GM11168 (cell line): ENCODE results near the gene RPL9.
"Not testable (repeated sequence)": the region's sequence is repeated elsewhere in the genome, so short reads cannot be mapped to it uniquely, and the experiment has no call there.

ENCODE experiments used
- in situ Hi-C: fragments of 300-500 bp; cut with MboI; formaldehyde crosslinking; loops from one replicate; pipeline ENCODE4 v1.12.0; 2022; ENCODE audit warnings: low sequenced_read_pairs; ENCODE audit not compliant: unreplicated experiment

The RPL9 gene

DNA sequence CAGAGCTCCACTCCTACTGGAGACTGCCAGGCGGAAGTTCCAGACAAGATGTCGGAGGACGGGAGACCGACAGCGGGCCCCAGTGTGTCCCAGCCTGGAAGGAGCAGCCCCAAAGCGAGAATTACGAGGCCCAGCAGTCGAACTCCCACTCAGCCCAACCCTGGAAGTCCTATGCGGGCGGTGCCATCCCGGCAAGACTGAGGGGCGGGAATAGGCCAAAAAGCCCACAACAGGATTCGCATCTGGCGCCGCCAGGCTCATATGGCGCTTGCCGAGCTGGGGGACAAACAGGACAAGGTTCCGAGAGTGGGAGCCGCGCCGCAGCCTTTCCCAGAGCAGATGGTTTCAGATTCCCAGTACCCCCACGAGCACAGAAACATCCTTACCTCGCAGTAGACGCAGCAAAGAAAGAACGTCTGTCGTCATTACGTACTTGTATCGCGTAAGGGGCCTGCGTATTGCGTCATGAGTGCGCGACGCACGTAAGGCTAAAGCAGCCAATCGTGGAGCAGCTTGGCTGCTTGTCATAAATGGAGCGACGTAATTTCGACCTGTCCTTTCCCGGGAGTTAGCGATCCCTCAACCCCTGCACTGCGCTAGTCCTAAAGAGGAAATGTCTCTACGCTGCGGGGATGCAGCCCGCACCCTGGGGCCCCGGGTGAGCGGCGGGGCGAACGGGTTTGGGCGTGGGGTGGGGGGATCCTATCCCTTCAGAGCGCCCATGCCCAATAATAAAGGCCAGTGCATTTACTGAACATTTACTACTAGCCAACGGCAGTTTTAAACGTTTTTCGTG lies at the start of gene RPL9, which contains the start of gene LIAS:
TSS of gene RPL9 (minus strand) at position 418 of the 796 bp plus-strand sequence. CDS start 483 bp downstream, outside the sequence.
TSS of gene LIAS (plus strand) at position 552 of the 796 bp plus-strand sequence. CDS start at position 614, 62 bp downstream.
- in situ Hi-C loops: no loop called here

DNA sequence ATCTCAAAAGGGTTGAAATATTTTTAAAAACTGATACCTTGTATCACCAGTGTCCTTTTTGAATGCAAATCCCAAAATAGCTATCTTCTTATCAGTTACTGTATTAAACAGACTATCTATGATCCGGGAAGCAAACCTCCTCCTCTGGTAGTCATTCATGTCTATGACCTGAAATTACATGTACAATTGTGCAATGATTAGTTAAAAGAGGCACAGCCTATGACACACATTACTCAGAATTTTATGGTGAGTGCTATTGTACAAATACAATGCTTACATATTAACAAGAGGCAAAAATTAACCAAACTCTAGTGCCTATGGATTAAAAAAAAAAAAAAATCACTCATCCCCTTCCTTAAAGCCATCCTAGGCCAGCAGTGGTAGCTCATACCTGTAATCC lies 46.9 kb upstream of the RPL9 start:
- in situ Hi-C loops: no loop called here

DNA sequence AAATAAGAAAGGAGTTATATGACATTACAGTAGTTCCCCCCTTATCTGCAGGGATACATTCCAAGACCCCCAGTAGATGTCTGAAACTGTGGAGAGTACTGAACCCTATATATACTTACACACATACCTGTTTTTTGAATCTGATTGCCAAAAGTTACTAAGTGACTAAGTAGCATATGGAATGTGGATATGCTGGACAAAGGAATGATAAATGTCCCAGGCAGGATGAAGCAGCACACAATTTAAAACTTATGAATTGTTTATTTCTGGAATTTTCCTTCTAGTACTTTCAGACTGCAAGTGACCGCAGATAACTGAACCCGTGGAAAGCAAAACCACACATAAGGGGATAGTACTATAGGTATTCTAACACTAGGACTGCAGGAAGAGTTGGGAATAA lies 45.8 kb upstream of the RPL9 start:
- in situ Hi-C loops: no loop called here

DNA sequence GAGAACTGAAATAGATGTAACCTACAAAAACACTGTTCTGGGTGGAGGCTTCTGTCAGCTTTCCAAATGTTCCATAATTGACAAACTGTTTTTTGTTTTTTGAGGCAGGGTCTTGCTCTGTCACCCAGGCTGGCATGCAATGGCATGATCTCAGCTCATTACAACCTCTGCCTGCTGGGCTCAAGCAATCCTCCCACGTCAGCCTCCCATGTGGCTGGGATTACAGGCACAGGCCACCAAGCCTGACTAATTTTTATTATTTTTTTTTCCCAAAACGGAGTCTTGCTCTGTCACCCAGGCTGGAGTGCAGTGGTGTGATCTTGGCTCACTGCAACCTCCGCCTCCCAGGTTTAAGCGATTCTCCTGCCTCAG lies 43.9 kb upstream of the RPL9 start:
- in situ Hi-C loops: not testable (repeated sequence)

DNA sequence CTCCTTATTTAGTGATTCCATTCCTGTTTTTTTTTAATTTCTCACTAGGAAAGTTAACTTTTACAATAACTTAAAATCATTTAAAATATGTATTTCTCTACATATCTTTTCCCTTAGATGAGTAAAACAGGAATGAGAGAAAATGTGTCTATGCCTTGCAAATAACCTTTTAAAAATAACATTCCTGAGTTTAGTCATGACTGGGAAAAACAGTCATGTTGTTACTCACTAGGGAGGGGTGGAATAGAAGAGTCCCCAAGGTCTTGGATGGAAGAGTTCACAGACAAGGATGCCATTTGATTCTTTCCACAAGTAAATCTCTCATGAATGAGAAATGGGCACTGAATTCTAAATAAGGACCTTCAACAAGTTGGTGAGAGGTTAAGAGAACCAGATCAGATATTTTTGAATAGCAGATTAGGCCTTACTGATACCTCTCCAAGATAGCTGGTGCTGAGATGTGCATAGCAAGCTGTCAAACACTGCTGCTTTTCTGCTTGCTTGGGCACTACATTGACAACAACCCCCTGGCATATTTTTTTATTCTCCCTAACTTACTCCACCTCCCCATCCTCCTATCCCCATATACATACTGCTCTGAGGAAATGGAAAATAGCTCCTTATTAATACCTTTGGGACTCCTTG lies 43.4 kb upstream of the RPL9 start:
- in situ Hi-C loops: no loop called here

DNA sequence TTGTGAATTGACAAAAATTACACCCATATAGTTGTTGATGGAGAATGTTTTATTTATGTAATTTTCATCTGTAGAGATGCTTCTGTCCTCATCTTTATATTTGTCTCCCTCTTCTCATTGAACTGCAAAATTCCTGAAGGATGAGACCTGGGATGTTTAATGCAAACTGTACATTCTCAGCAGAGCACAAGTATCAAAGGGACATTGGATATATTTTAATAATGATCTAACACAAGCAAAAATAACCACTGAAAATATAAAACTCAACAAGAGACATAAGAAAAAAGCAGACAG lies 40.0 kb upstream of the RPL9 start:
- in situ Hi-C loops: loop anchor here (25.0 kb wide), 1 partner anchor 339 kb away; no protein-coding TSS in a partner anchor

DNA sequence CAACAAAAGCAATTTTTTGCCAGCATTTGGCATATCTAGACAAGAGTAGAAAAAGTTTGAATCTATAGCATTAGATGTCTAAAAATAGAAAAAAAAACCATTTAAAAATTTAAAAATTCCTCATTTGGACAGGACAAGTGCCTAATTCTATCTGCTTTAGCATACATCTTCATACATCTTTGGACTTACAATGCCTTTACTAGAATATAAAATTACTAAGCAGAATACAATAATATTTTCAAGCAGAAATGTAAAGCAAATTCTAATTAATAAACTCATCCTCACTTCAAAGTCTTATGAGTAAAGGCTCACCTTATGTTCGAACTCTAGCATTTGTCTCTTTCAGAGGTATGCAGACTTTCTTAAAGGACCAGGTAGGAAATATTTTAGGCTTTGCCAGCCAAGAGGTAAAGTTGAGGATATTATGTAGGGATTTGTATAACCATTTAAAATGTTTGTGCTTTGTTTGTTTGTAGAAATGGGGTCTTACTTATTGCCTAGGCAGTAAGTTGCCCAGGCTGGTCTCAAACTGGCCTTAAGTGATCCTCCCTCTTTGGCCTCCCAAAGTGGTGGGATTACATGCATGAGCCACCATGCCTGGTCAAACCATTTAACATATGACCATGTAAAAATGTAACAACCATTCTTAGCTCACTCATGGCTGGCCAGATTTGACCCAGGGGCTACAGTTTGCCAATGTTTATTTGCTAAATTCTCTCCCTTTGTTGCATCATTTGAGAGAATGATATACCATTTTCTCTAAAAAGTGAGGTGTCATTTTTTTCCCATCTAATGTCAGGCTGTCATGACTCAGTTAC lies 39.4 kb upstream of the RPL9 start:
- in situ Hi-C loops: loop anchor here (25.0 kb wide), 1 partner anchor 339 kb away; no protein-coding TSS in a partner anchor

DNA sequence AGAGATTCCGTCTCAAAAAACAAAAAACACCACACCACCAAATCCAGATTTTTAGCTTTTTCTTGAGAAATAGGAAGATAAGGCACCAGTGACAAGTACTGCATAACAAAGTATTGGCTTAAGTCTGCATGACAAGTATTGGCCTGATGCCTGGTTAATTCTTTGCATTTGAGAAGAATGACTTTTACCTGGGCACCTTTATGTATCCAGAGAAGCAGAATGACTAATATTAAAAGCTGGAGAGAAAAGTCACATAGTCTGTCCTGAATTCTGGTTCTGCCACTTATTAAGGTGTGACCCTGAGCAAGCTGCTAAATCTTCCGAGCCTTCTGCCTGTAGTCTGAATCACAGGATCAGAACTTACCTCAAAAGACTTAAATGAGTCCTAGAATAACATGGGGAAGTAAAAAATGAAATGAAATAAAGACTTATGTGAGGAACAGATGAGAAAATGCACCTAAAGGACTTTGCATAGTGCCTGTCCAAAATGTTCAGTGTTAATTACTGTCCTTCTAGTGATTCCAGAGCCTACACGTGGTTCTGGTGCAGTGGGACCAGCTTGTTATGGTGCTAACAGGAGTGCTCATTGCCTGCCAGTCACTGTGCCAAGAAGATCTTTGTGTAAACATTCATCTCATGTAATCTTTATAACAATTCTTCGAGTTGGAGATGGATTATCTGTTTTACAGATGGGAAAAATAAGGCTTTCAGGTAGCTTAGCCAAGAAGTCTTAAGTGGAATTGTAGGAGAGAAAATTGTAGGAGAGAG lies 36.9 kb upstream of the RPL9 start:
- in situ Hi-C loops: loop anchor here (25.0 kb wide), 1 partner anchor 342 kb away; no protein-coding TSS in a partner anchor

DNA sequence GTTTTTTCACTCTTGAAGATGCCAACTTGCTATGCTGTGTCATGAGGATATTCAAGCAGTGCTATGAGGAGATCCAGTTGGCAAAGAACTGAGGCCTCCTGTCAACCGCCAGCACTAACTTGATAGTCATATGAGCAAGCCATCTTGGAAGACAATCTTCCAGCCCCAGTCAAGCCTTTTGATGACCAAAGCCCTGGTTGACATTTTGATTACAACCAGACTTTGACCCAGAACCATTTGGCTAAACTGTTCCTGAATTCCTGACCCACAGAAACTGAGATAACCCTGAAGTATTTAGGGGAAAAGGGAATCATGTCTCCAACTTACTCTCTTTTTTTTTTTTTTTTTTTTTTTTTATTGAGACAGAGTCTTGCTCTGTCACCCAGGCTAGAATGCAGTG lies 35.6 kb upstream of the RPL9 start:
- in situ Hi-C loops: loop anchor here (25.0 kb wide), 1 partner anchor 343 kb away; no protein-coding TSS in a partner anchor

DNA sequence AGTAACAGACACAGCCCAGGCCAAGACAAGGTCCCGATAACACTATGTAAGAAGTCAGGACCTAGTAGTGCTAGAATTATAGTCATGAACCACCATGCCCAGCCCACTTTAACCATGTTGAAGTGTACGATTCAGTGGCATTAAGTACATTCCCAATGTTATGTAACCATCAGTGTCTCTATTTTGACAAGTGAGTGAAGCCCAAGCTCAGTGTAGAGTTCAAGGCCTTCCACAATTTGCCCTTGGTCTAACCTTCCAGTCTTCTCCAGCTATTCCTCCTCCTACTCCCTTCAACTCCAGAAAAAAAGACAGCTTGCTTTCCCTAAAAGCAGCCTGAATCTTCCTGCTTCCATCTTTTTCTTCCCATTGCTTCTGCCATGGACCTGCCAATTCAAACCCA lies 31.6 kb upstream of the RPL9 start:
- in situ Hi-C loops: loop anchor here (25.0 kb wide), 1 partner anchor 347 kb away; no protein-coding TSS in a partner anchor

DNA sequence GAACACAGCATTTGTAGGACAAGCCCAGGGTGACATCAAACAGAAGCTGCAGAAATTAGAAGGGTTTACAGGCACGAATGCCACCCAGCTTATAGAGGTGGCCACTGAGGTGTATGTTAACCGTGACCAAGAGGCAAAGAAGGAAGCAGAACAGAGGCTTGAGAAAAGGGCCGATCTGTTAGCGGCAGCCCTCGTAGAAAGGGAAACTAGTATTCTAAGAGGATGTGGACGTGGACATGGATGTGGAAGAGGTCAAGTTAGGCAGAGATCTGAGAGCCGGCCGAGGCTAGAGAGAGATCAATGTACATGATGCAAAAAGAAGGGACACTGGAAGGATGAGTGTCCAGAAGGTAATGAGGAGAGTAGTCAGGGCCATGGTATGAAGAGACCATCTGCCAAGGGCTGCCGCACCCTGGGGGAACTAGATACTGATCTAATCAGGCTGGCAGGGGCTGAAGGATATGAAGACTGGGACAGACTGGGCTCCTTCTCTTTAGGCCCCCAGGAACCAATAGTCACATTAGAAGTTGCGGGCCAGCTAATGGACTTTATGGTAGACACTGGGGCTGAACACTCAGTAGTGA lies 27.6 kb upstream of the RPL9 start:
- in situ Hi-C loops: loop anchor here (25.0 kb wide), 1 partner anchor 351 kb away; no protein-coding TSS in a partner anchor

DNA sequence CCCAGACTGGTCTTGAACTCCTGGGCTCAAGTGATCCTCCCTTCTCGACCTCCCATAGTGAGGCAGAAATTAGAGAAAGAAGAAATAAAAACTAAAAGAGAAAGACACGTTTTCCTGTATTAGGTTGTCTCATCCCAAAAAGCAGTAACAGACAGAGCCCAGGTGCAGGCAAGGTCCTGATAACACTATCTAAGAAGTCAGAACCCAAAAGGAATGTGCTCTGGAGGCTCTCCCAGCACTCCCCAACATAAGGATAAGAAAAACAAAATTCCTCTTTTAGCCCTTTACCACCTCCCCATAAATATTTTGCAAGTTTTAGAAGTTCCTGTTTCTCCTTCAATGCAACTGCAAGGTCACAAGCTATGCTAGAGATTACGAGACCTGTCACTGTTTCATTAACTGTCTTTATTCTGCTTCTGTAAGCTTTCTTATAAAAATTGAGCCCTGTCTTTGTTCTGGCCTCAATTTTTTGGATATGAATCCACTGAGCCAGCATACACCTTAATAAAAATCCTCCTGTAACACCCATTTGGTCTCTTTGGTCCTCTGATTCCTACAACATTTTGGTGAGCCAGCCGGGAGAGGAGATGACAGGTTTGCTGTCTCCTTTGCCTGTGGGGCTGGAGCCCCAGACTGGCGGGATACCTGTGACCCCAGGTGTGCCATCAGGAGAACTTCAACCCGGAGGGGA lies 26.0 kb upstream of the RPL9 start:
- in situ Hi-C loops: loop anchor here (25.0 kb wide), 1 partner anchor 353 kb away; no protein-coding TSS in a partner anchor

DNA sequence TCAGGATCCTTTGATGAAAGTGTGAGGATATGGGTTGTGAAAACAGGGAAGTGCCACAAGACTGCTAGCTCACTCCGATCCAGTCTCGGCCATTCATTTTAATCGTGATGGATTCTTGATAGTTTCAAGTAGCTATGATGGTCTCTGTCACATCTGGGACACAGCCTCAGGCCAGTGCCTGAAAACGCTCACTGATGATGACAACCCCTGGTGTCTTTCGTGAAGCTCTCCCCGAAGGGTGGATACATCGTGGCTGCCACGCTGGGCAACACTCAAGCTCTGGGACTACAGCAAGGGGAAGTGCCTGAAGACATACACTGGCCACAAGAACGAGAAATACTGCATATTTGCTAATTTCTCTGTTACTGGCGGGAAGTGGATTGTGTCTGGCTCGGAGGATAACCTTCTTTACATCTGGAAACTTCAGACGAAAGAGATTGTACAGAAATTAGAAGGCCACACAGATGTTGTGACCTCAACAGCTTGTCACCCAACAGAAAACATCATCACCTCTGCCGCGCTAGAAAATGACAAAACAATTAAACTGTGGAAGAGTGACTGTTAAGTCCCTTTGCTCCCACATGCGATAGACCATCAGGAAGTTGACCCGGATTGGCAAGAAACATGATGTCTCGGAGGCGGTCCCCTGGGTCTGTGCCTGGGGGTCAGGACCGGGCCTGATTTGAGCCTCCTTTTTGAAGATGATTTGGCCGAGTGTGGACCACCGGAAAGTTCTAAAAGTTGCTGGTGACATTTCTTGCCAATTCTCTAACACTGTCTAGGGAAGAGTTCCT lies 22.4 kb upstream of the RPL9 start:
- in situ Hi-C loops: loop anchor here (25.0 kb wide), 1 partner anchor 356 kb away; no protein-coding TSS in a partner anchor

DNA sequence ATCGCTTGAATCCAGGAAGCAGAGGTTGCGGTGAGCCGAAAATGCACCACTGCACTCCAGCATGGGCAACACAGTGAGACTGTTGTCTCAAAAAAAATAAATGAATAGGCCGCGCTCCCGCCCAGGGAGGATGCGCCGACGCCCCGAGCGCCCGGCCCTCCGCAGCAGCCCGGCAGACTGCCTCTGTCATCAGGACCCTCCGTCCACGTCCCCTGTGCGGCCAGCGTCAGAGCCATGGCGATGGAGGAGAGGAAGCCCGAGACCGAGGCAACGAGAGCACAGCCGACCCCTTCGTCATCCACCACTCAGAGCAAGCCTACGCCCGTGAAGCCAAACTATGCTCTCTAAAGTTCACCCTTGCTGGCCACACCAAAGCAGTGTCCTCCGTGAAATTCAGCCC lies 21.5 kb upstream of the RPL9 start:
- in situ Hi-C loops: loop anchor here (25.0 kb wide), 1 partner anchor 357 kb away; no protein-coding TSS in a partner anchor

DNA sequence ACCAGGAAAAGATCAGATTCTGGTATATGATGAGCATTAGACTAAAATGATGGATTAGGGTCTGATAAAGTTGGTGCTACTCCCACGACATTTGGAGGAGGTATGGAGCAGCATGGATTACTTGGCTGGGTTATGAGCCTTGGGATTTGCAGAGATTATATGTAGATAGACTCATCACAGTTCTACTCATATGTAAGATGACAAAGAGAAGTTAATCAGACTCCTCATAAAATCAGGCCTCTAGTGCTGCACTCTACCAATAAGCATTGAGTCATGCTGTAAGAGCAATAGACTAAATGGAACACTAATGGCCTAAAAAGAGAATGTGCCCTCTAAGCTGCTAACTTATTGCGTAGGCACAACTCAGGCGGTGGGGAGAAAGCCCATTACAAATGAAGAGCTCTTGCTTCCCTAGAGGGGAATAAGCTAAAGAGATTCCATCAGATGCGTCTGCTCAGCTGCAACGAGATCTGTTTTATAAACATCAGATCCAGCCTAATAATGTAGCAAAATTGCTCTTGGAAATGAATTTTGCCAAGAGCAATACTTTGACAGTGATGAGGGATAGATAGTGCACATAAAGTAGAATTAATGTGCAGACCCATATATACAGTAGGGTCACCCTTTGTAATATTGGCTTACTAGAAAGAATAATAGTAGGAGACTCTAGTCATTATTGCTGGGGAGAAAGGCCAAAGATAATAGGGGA lies 17.6 kb upstream of the RPL9 start:
- in situ Hi-C loops: loop anchor here (25.0 kb wide), 1 partner anchor 361 kb away; no protein-coding TSS in a partner anchor

DNA sequence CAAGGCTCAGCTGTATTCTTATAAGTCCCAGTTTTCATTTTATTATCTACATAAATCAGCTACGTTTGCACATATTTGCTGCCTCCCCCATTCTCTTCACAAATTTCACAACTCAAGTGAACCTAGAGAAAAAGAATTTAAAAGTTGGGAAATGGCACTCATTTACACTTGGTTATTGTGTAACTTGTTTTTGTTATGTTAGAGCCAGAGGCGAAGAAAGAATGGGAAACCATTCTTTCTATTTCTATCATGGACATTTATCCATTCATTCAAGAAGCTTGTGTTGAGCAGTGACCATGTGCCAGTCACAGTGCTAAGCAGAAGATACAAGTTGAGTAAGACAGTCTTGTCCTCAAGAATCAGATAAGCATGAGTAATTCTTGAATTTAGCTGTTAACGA lies 13.7 kb upstream of the RPL9 start:
- in situ Hi-C loops: loop anchor here (5.0 kb wide), 1 partner anchor 500 kb away; no protein-coding TSS in a partner anchor

DNA sequence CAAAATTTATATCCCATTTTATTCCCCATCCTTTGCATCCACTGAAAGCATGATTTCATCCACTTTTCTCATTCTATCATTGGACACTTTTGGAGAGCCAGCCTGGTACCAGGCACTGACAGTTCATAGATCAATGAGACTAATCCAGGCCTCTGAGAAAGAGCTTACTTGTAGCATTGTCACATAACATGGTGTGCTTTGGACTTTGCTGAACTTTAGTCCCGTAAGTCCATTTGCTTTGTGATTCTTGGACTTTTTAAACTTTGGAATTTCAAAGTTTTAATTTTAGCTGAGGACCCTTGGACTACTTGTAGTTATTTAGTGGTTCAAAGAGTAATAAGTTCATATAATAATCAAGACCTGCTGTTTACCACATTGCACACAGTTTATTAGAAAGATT lies 11.7 kb upstream of the RPL9 start:
- in situ Hi-C loops: loop anchor here (5.0 kb wide), 1 partner anchor 502 kb away; no protein-coding TSS in a partner anchor
